H1 (cell line): ENCODE results near the gene SNX6.

Experiments used
- CHD2 ChIP-seq: IDR thresholded peaks from 2 replicates; pipeline ENCODE4 v1.6.1; 2012; ENCODE audit warnings: low read length, improper control_type of control experiment
- CTCF ChIP-seq, 3 experiments: IDR thresholded peaks; 1 replicate in 2 of 3; 2 replicates in 1 of 3; pipeline versions ENCODE4 v1.5.1 to v1.6.1; 2011; ENCODE audit warnings: low read length in 3 of 3, mild to moderate bottlenecking in 3 of 3, inconsistent platforms in 2 of 3, low read depth in 1 of 3, moderate library complexity in 1 of 3; ENCODE audit not compliant: insufficient read depth in 1 of 3; ENCODE audit errors: control extremely low read depth in 1 of 3
- EGR1 ChIP-seq: IDR thresholded peaks from 2 replicates; pipeline ENCODE4 v1.6.1; 2011; ENCODE audit warnings: low read depth, low read length, borderline replicate concordance
- EZH2 ChIP-seq: fragments of 200-600 bp; sonication (generic); IDR thresholded peaks from 2 replicates; pipeline ENCODE4 v1.7.1; 2012; ENCODE audit warnings: low read depth, mild to moderate bottlenecking, moderate library complexity, low read length, inconsistent platforms; ENCODE audit not compliant: severe bottlenecking
- MAFK ChIP-seq: IDR thresholded peaks from 2 replicates; pipeline ENCODE4 v1.6.1; 2012; ENCODE audit warnings: low read depth, mild to moderate bottlenecking, improper control_type of control experiment, low read length
- RAD21 ChIP-seq, 2 experiments: IDR thresholded peaks in 1 of 2; conservative IDR thresholded peaks in 1 of 2; 2 replicates each; pipeline ENCODE4 v1.6.1; 2011; ENCODE audit warnings: low read depth in 2 of 2, low read length in 2 of 2, improper control_type of control experiment in 1 of 2, inconsistent platforms in 1 of 2, mild to moderate bottlenecking in 1 of 2, moderate library complexity in 1 of 2
- RNF2 ChIP-seq: fragments of 200-900, 300-1000 bp; sonication (generic); IDR thresholded peaks from 2 replicates; pipeline ENCODE4 v1.7.1; 2016; ENCODE audit warnings: borderline replicate concordance, low read depth, mild to moderate bottlenecking, antibody characterized with exemption, low read length; ENCODE audit not compliant: poor library complexity, severe bottlenecking; ENCODE audit errors: missing control alignments
- TAF1 ChIP-seq: IDR thresholded peaks from 2 replicates; pipeline ENCODE4 v1.6.1; 2011; ENCODE audit warnings: mild to moderate bottlenecking, low read depth, low read length
- TAF7 ChIP-seq: optimal IDR thresholded peaks from 2 replicates; pipeline ENCODE3; 2011; ENCODE audit warnings: low read depth, mild to moderate bottlenecking, inconsistent platforms, low read length, moderate library complexity, borderline replicate concordance
- YY1 ChIP-seq: IDR thresholded peaks from 2 replicates; pipeline ENCODE4 v1.6.1; 2011; ENCODE audit warnings: low read depth, mild to moderate bottlenecking, low read length
- ZNF274 ChIP-seq: IDR thresholded peaks from 2 replicates; pipeline ENCODE4 v1.7.0; 2012; ENCODE audit warnings: low read length, borderline replicate concordance; ENCODE audit errors: extremely low read depth

GRCh38 chr14:34620839-34621238 lies 9.1 kb downstream of the SNX6 start:
- TF ChIP-seq TAF1 (no peak), CTCF (IDR thresholded peaks at IDR 0.05; ENCODE audit: control extremely low read depth in 1 of 3, insufficient read depth in 1 of 3, low read depth in 1 of 3, low read length in 3 of 3) (no peak), EZH2 (no peak), EGR1 (no peak), MAFK (no peak), CHD2 (no peak), RNF2 (no peak), RAD21 (IDR thresholded peaks at IDR 0.05 in 1 of 2, conservative IDR thresholded peaks at IDR 0.05 in 1 of 2; ENCODE audit: low read depth in 2 of 2, low read length in 2 of 2) (no peak), TAF7 (no peak), YY1 (no peak), ZNF274 (no peak)
